Measurements from ENCODE around the gene SSTR3. TPM values are rescaled to one million over a fixed set of nuclear protein-coding genes. Genes with fewer than 3 reads are reported as not detected.
A peak's percentile ranks its signal among the peaks of the same experiment; 100 is the strongest.

The SSTR3 gene
- total RNA-seq = not detected in 2 replicates

GRCh38 chr22:37212174-37212906 is at the start of gene SSTR3:
SSTR3 (minus strand) TSS chr22:37212477; CDS start chr22:37207803, 4,674 bp downstream.
- no peak within 1 kb of the TSS for H3K4me3 ChIP-seq (ENCODE audit: low read depth, low read length)
- no peak for DNase-seq (ENCODE audit: low read depth)
- TF ChIP-seq CTCF (conservative IDR thresholded peaks at IDR 0.05; ENCODE audit: low read depth, low read length) = no peak

- no peak overlapping the region for H3K4me3 ChIP-seq (ENCODE audit: low read depth, low read length)
- DNase-seq (ENCODE audit: low read depth) = no peak
- TF ChIP-seq CTCF (conservative IDR thresholded peaks at IDR 0.05; ENCODE audit: low read depth, low read length) = peak; percentile 90
Observed at GRCh38 chr22:37260901-37261336, 48.6 kb upstream of the SSTR3 start.

GRCh38 chr22:37260155-37260795 is 48.0 kb upstream of the SSTR3 start:
- no peak for DNase-seq (ENCODE audit: low read depth)
- TF ChIP-seq CTCF (conservative IDR thresholded peaks at IDR 0.05; ENCODE audit: low read depth, low read length) = no peak
- no peak overlapping the region for H3K4me3 ChIP-seq (ENCODE audit: low read depth, low read length)

GRCh38 chr22:37259540-37260029 is 47.3 kb upstream of the SSTR3 start:
- TF ChIP-seq CTCF (conservative IDR thresholded peaks at IDR 0.05; ENCODE audit: low read depth, low read length) = peak; percentile 67
- no peak overlapping the region for H3K4me3 ChIP-seq (ENCODE audit: low read depth, low read length)
- no peak for DNase-seq (ENCODE audit: low read depth)

GRCh38 chr22:37258753-37259401 is 46.6 kb upstream of the SSTR3 start:
- H3K4me3 ChIP-seq (ENCODE audit: low read depth, low read length) = no peak overlapping the region
- TF ChIP-seq CTCF (conservative IDR thresholded peaks at IDR 0.05; ENCODE audit: low read depth, low read length) = no peak
- no peak for DNase-seq (ENCODE audit: low read depth)

- DNase-seq (ENCODE audit: low read depth) = no peak
- no peak overlapping the region for H3K4me3 ChIP-seq (ENCODE audit: low read depth, low read length)
Observed at GRCh38 chr22:37258005-37258752, 45.9 kb upstream of the SSTR3 start.

More at GRCh38 chr22:37258005-37258752, 45.9 kb upstream of the SSTR3 start:
- TF ChIP-seq CTCF (conservative IDR thresholded peaks at IDR 0.05; ENCODE audit: low read depth, low read length) = no peak
